NCI-H146 treated with DMSO at 0.1 percent for 48 hours (cell line): Measurements from ENCODE around the gene XG.
"Not testable (repeated sequence)": the region's sequence is repeated elsewhere in the genome, so short reads cannot be mapped to it uniquely, and the experiment has no call there.

Experiments
- DNase-seq: peaks from one replicate; lab custom pipeline; 2025; ENCODE audit not compliant: unreplicated experiment; lab: John Stamatoyannopoulos, UW

XG gene

GRCh38 chrX:2774776-2775175, 22.9 kb downstream of the XG start:
- DNase-seq = no peak

- DNase-seq = not testable (repeated sequence)
Observed at GRCh38 chrX:2780472-2781225, 28.8 kb downstream of the XG start.

GRCh38 chrX:2781226-2781571, 29.4 kb downstream of the XG start:
- DNase-seq = no peak

- no peak for DNase-seq
Observed at GRCh38 chrX:2781698-2782097, 29.9 kb downstream of the XG start.

- no peak for DNase-seq
Observed at GRCh38 chrX:2782171-2782570, 30.3 kb downstream of the XG start.

- no peak for DNase-seq
Observed at GRCh38 chrX:2782778-2783177, 30.9 kb downstream of the XG start.

GRCh38 chrX:2784026-2784425, 32.2 kb downstream of the XG start:
- DNase-seq = no peak

- no peak for DNase-seq
Observed at GRCh38 chrX:2785538-2785937, 33.7 kb downstream of the XG start.

GRCh38 chrX:2788980-2789379, 37.1 kb downstream of the XG start:
- no peak for DNase-seq

- no peak for DNase-seq
Observed at GRCh38 chrX:2789569-2789968, 37.7 kb downstream of the XG start.

GRCh38 chrX:2793752-2794151, 41.9 kb downstream of the XG start:
- no peak for DNase-seq

GRCh38 chrX:2794336-2794735, 42.5 kb downstream of the XG start:
- no peak for DNase-seq

- not testable (repeated sequence) for DNase-seq
Observed at GRCh38 chrX:2796808-2797207, 45.0 kb downstream of the XG start.

GRCh38 chrX:2799369-2799768, 47.5 kb downstream of the XG start:
- DNase-seq = no peak

GRCh38 chrX:2799980-2800379, 48.1 kb downstream of the XG start:
- DNase-seq = not testable (repeated sequence)

- no peak for DNase-seq
Observed at GRCh38 chrX:2801223-2801622, 49.4 kb downstream of the XG start.

- not testable (repeated sequence) for DNase-seq
Observed at GRCh38 chrX:2802376-2803090, 50.7 kb downstream of the XG start.

GRCh38 chrX:2803486-2803885, 51.6 kb downstream of the XG start:
- DNase-seq = not testable (repeated sequence)

GRCh38 chrX:2804106-2804843, 52.4 kb downstream of the XG start:
- not testable (repeated sequence) for DNase-seq

- not testable (repeated sequence) for DNase-seq
Observed at GRCh38 chrX:2804858-2805257, 53.0 kb downstream of the XG start.

- no peak for DNase-seq
Observed at GRCh38 chrX:2811271-2811670, 59.4 kb downstream of the XG start.
